VCaP (cell line): ENCODE measurements around the gene CXCR2.
"Not testable (repeated sequence)": the region's sequence is repeated elsewhere in the genome, so short reads cannot be mapped to it uniquely, and the experiment has no call there.

ENCODE experiments used
- H3K27ac ChIP-seq: fragments of 450-650 bp; 2 replicates; pipeline ENCODE4 v1.5.1; 2017
- CTCF ChIP-seq: fragments of 450-650 bp; conservative IDR thresholded peaks from 2 replicates; pipeline ENCODE4 v1.5.1; 2017; ENCODE audit warnings: mild to moderate bottlenecking, moderate library complexity

Gene CXCR2

GRCh38 chr2:218083352-218083676 is 42.5 kb upstream of the CXCR2 start:
- TF ChIP-seq CTCF: no peak
- no peak overlapping the region for H3K27ac ChIP-seq

DNA sequence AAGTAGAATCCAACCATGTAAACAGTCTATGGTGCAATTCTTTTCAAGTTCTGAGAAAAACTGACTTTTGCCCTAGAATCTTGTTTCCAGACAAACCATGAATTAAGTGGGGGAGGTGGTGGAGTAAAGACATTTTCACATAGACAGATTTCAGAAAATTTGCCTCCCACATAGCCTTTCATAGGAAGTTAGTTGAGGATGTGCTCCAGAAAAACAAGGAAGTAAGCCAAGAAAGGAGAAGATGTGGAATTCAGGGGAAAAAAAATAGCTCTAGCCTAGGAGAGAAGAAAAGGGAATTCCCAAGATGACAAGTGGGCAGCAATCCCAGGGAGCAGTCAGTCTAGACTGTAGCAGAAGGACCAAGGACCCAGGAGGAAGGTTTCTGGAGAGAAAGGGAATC is 39.4 kb upstream of the CXCR2 start:
- H3K27ac ChIP-seq: no peak overlapping the region
- TF ChIP-seq CTCF: no peak

GRCh38 chr2:218089259-218089658 is 36.6 kb upstream of the CXCR2 start:
- no peak for TF ChIP-seq CTCF
- no peak overlapping the region for H3K27ac ChIP-seq

- no peak for TF ChIP-seq CTCF
- H3K27ac ChIP-seq: no peak overlapping the region
Observed at GRCh38 chr2:218091746-218092145, 34.1 kb upstream of the CXCR2 start.

DNA sequence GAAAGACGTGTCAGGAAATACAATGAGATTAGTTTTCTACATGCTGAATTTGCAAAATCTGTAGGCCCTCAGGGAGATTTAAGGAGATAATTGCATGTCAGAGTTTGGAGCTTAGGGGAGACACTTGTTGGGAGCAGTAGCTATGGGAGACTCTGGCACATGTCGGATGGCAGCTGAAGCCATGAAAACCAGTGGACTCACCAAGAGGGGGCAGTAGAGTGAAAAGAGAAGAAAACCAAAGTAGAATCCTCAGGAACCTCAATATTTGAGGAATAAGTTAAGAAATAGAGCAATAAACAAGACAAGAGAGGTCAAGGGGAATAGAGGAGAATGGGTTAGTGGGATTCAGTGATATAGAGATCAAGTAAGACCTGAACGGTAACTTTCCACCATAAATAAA is 31.9 kb upstream of the CXCR2 start:
- TF ChIP-seq CTCF: no peak
- no peak overlapping the region for H3K27ac ChIP-seq

DNA sequence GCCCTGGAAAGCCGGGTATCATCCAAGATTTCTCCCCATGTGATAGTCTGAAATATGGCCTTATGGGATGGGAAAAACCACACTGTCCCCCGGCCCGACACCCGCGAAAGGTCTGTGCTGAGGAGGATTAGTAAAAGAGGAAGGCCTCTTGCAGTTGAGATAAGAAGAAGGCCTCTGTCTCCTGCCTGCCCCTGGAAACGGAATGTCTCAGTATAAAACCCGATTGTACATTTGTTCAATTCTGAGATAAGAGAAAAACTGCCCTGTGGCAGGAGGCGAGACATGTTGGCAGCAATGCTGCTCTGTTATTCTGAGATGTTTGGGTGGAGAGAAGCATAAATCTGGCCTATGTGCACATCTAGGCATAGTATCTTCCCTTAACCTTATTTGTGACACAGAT is 30.0 kb upstream of the CXCR2 start:
- no peak for TF ChIP-seq CTCF
- no peak overlapping the region for H3K27ac ChIP-seq

DNA sequence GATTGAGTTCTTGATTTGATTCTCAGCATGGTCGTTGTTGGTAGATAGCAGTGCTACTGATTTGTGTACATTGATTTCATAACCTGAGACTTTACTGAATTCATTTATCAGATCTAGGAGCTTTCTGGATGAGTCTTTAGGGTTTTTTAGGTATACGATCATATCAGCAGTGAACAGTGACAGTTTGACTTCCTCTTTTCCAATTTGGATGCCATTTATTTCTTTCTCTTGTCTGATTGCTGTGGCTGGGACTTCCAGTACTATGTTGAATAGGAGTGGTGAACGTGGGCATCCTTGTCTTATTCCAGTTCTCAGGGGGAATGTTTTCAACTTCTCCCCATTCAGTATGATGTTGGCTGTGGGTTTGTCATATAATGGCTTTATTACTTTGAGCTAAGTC is 27.9 kb upstream of the CXCR2 start:
- TF ChIP-seq CTCF: no peak
- H3K27ac ChIP-seq: no peak overlapping the region

- not testable (repeated sequence) for H3K27ac ChIP-seq
Observed at GRCh38 chr2:218108834-218109233, 17.0 kb upstream of the CXCR2 start.

- H3K27ac ChIP-seq: not testable (repeated sequence)
Observed at GRCh38 chr2:218121789-218122188, 4.0 kb upstream of the CXCR2 start.

DNA sequence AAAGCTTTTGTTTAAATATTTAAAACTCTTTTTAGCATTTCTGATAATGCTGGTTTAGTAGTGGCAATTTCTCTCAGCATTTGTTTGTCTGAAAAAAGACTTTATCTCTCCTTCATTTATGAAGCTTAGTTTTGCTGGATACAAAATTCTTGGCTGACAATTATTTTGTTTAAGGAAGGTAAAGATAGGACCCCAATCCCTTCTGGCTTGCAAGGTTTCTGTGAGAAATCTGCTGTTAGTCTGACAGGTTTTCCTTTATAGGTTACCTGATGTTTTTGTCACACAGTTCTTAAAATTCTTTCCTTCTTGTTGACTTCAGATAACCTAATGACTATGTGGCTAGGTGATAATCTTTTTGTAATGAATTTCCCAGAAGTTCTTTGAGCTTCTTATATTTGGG is 3.5 kb upstream of the CXCR2 start:
- not testable (repeated sequence) for H3K27ac ChIP-seq
